H1 (cell line): ENCODE results near the gene ARHGAP10. TPM values are rescaled to one million over a fixed set of nuclear protein-coding genes. Genes with fewer than 3 reads are reported as not detected.

Experiments
- CTCF ChIA-PET: fragments of 300-600 bp; sonication (Branson Sonifier 250); formaldehyde crosslinking; loops from one replicate; lab custom pipeline; 2021; ENCODE audit not compliant: partially characterized antibody; lab: Charles Lee
- POLR2A ChIA-PET: fragments of 300-600 bp; sonication (Branson Sonifier 250); formaldehyde crosslinking; loops from one replicate; lab custom pipeline; 2021; ENCODE audit warnings: inconsistent platforms; ENCODE audit not compliant: partially characterized antibody; lab: Charles Lee
- DNase-seq, 2 experiments: peaks; one replicate each; pipeline versions ENCODE4 v3.0.0 to v3.0.0-alpha.2; 2010 to 2022; ENCODE audit warnings: low spot score in 2 of 2, low read depth in 1 of 2, mixed read lengths in 1 of 2
- FAIRE-seq: peaks from 2 replicates; lab custom pipeline; 2011; peaks lifted over from hg19 to GRCh38; lab: Jason Lieb, UNC
- H2AFZ ChIP-seq: 2 replicates; pipeline ENCODE4 v1.8.1; 2012; ENCODE audit warnings: low read length, inconsistent platforms
- H2AK5ac ChIP-seq: 2 replicates; pipeline ENCODE4 v1.6.1; 2013; ENCODE audit warnings: low read depth, low read length
- H2BK120ac ChIP-seq: replicated peaks from 2 replicates; pipeline ENCODE3; 2013; ENCODE audit warnings: low read depth, low read length, inconsistent platforms
- H2BK12ac ChIP-seq: 2 replicates; pipeline ENCODE4 v1.6.1; 2013; ENCODE audit warnings: low read depth, low read length
- H2BK15ac ChIP-seq: 2 replicates; pipeline ENCODE4 v1.6.1; 2013; ENCODE audit warnings: low read length
- H2BK20ac ChIP-seq: 2 replicates; pipeline ENCODE4 v1.6.1; 2013; ENCODE audit warnings: low read length
- H2BK5ac ChIP-seq: 2 replicates; pipeline ENCODE4 v1.6.1; 2013; ENCODE audit warnings: low read depth, low read length
- H3K14ac ChIP-seq: 2 replicates; pipeline ENCODE4 v1.6.1; 2013; ENCODE audit warnings: inconsistent platforms; ENCODE audit not compliant: insufficient read length
- H3K18ac ChIP-seq: 2 replicates; pipeline ENCODE4 v1.6.1; 2013; ENCODE audit warnings: low read length; ENCODE audit errors: extremely low read depth
- H3K23ac ChIP-seq: 2 replicates; pipeline ENCODE4 v1.6.1; 2013; ENCODE audit warnings: inconsistent platforms; ENCODE audit not compliant: insufficient read length
- H3K23me2 ChIP-seq: 2 replicates; pipeline ENCODE4 v1.6.1; 2013; ENCODE audit warnings: low read depth, low read length
- H3K27ac ChIP-seq: 2 replicates; pipeline ENCODE4 v1.6.1; 2011; ENCODE audit warnings: low read depth, low read length, inconsistent platforms
- H3K27me3 ChIP-seq, 4 experiments: replicated peaks in 1 of 4; 1 replicate in 1 of 4; 2 replicates in 3 of 4; pipeline versions ENCODE4 v1.6.1 to v1.8.1; 2011 to 2013; ENCODE audit warnings: low read length in 3 of 4, mild to moderate bottlenecking in 3 of 4, inconsistent platforms in 2 of 4, mixed read lengths in 2 of 4, moderate library complexity in 1 of 4; ENCODE audit not compliant: control insufficient read depth in 3 of 4, insufficient read depth in 3 of 4; ENCODE audit errors: extremely low read depth in 1 of 4
- H3K36me3 ChIP-seq, 4 experiments: 2 replicates each; pipeline versions ENCODE4 v1.6.1 to v1.8.1; 2011 to 2013; ENCODE audit warnings: mild to moderate bottlenecking in 4 of 4, low read length in 3 of 4, moderate library complexity in 2 of 4, control low read depth in 1 of 4, inconsistent platforms in 1 of 4; ENCODE audit not compliant: insufficient read depth in 4 of 4, control insufficient read depth in 2 of 4
- H3K4ac ChIP-seq: replicated peaks from 2 replicates; pipeline ENCODE3; 2013; ENCODE audit warnings: low read length, low read depth, mixed read lengths, inconsistent platforms; ENCODE audit not compliant: insufficient read length
- H3K4me1 ChIP-seq, 4 experiments: replicated peaks in 1 of 4; 1 replicate in 1 of 4; 2 replicates in 3 of 4; pipeline versions ENCODE4 v1.6.1 to v1.8.1; 2011 to 2013; ENCODE audit warnings: low read length in 3 of 4, inconsistent platforms in 2 of 4, mixed read lengths in 1 of 4; ENCODE audit not compliant: insufficient read depth in 4 of 4, control insufficient read depth in 3 of 4
- H3K4me2 ChIP-seq, 2 experiments: 2 replicates each; pipeline versions ENCODE4 v1.6.1 to v1.8.1; 2011 to 2013; ENCODE audit warnings: low read depth in 2 of 2, low read length in 2 of 2, control low read depth in 1 of 2, inconsistent platforms in 1 of 2, mild to moderate bottlenecking in 1 of 2; ENCODE audit not compliant: insufficient read depth in 1 of 2
- H3K4me3 ChIP-seq, 4 experiments: fragments of 200-600, 300-600 bp in 1 of 4; sonication (generic), shearing (Covaris generic), sonication (Bioruptor Twin) in 1 of 4; 2 replicates each; pipeline versions ENCODE4 v1.5.1 to v1.8.1; 2011 to 2016; ENCODE audit warnings: low read length in 4 of 4, low read depth in 3 of 4, control low read depth in 2 of 4, inconsistent platforms in 2 of 4, mild to moderate bottlenecking in 2 of 4, mixed read lengths in 1 of 4, moderate library complexity in 1 of 4; ENCODE audit not compliant: insufficient read depth in 2 of 4; ENCODE audit errors: extremely low read depth in 1 of 4
- H3K56ac ChIP-seq: replicated peaks from 2 replicates; pipeline ENCODE3; 2013; ENCODE audit warnings: low read depth, mild to moderate bottlenecking, mixed read lengths, low read length, inconsistent platforms; ENCODE audit not compliant: insufficient read length
- H3K79me1 ChIP-seq: 2 replicates; pipeline ENCODE4 v1.6.1; 2013; ENCODE audit warnings: low read depth, low read length, control low read depth
- H3K79me2 ChIP-seq, 2 experiments: 2 replicates each; pipeline versions ENCODE4 v1.6.1 to v1.8.1; 2012 to 2013; ENCODE audit warnings: low read length in 2 of 2, mild to moderate bottlenecking in 2 of 2, inconsistent platforms in 1 of 2; ENCODE audit not compliant: insufficient read depth in 2 of 2, control insufficient read depth in 1 of 2
- H3K9ac ChIP-seq, 4 experiments: replicated peaks in 1 of 4; 1 replicate in 1 of 4; 2 replicates in 3 of 4; pipeline versions ENCODE4 v1.6.1 to v1.8.1; 2011 to 2013; ENCODE audit warnings: low read depth in 3 of 4, low read length in 3 of 4, control low read depth in 2 of 4, mild to moderate bottlenecking in 2 of 4, moderate library complexity in 2 of 4, inconsistent platforms in 1 of 4; ENCODE audit errors: extremely low read depth in 1 of 4
- H3K9me3 ChIP-seq, 2 experiments: 2 replicates each; pipeline versions ENCODE4 v1.6.1 to v1.8.1; 2012 to 2013; ENCODE audit warnings: mild to moderate bottlenecking in 2 of 2, moderate library complexity in 2 of 2, control low read depth in 1 of 2, inconsistent platforms in 1 of 2, low read depth in 1 of 2, low read length in 1 of 2, mixed read lengths in 1 of 2; ENCODE audit not compliant: insufficient read depth in 2 of 2
- H4K20me1 ChIP-seq, 2 experiments: replicated peaks in 1 of 2; 2 replicates each; pipeline versions ENCODE3 to v1.8.1; 2011 to 2013; ENCODE audit warnings: inconsistent platforms in 2 of 2, low read length in 2 of 2, mild to moderate bottlenecking in 1 of 2; ENCODE audit not compliant: insufficient read depth in 2 of 2, control insufficient read depth in 1 of 2
- H4K5ac ChIP-seq: 2 replicates; pipeline ENCODE4 v1.6.1; 2013; ENCODE audit warnings: low read length, low read depth, mixed read lengths, inconsistent platforms; ENCODE audit not compliant: insufficient read length
- H4K8ac ChIP-seq: 2 replicates; pipeline ENCODE4 v1.8.0; 2013; ENCODE audit warnings: mild to moderate bottlenecking, moderate library complexity, low read length, inconsistent platforms; ENCODE audit not compliant: insufficient read depth; ENCODE audit errors: extremely low read depth
- H4K91ac ChIP-seq: replicated peaks from 2 replicates; pipeline ENCODE3; 2013; ENCODE audit warnings: low read length, mixed read lengths, inconsistent platforms; ENCODE audit not compliant: insufficient read length
- CBX5 ChIP-seq: fragments of 300-800, 300-1000 bp; sonication (generic); IDR thresholded peaks from 2 replicates; pipeline ENCODE4 v1.7.1; 2016; ENCODE audit warnings: antibody characterized with exemption, low read length, low read depth
- CHD1 ChIP-seq: IDR thresholded peaks from 2 replicates; pipeline ENCODE4 v1.6.1; 2012; ENCODE audit warnings: low read depth, low read length, improper control_type of control experiment
- CTBP2 ChIP-seq: IDR thresholded peaks from 2 replicates; pipeline ENCODE4 v1.7.0; 2011; ENCODE audit warnings: borderline replicate concordance, mild to moderate bottlenecking, moderate library complexity, mixed read lengths, low read length; ENCODE audit not compliant: insufficient read depth, insufficient read length
- EZH2 ChIP-seq: fragments of 200-600 bp; sonication (generic); IDR thresholded peaks from 2 replicates; pipeline ENCODE4 v1.7.1; 2012; ENCODE audit warnings: low read depth, mild to moderate bottlenecking, moderate library complexity, low read length, inconsistent platforms; ENCODE audit not compliant: severe bottlenecking
- FOSL1 ChIP-seq: IDR thresholded peaks from 2 replicates; pipeline ENCODE4 v1.6.1; 2011; ENCODE audit warnings: mild to moderate bottlenecking, low read depth, low read length, moderate library complexity; ENCODE audit not compliant: insufficient read depth
- JUND ChIP-seq: IDR thresholded peaks from 2 replicates; pipeline ENCODE4 v1.6.1; 2011; ENCODE audit warnings: mild to moderate bottlenecking, improper control_type of control experiment, low read length
- MAFK ChIP-seq: IDR thresholded peaks from 2 replicates; pipeline ENCODE4 v1.6.1; 2012; ENCODE audit warnings: low read depth, mild to moderate bottlenecking, improper control_type of control experiment, low read length
- POU5F1 ChIP-seq: IDR thresholded peaks from 2 replicates; pipeline ENCODE4 v1.6.1; 2011; ENCODE audit warnings: low read depth, mild to moderate bottlenecking, low read length, moderate library complexity
- TAF1 ChIP-seq: IDR thresholded peaks from 2 replicates; pipeline ENCODE4 v1.6.1; 2011; ENCODE audit warnings: mild to moderate bottlenecking, low read depth, low read length
- WGBS, 2 experiments: shearing (Covaris generic) in 1 of 2; methylation state at CpG; one replicate each; pipeline versions ENCODE4 v1.1.6 to v1.1.7; 2013 to 2015; ENCODE audit warnings: low lambda C conversion rate in 2 of 2, mixed read lengths in 2 of 2, inconsistent platforms in 1 of 2, low coverage in 1 of 2, missing lambda C conversion rate in 1 of 2; ENCODE audit not compliant: insufficient replicate concordance in 2 of 2, insufficient coverage in 1 of 2, insufficient read length in 1 of 2; ENCODE audit errors: extremely low coverage in 1 of 2, missing lambda C conversion rate in 1 of 2; 5-methylcytosine and 5-hydroxymethylcytosine counted together
- polyA plus RNA-seq, 7 experiments: library from polyadenylated mRNA; depleted of rRNA in 3 of 7; stranded (reverse) in 5 of 7; unstranded in 2 of 7; fragments of >200 nt in 5 of 7; fragments of 200-250 nt in 2 of 7; gene quantifications; 1 replicate in 5 of 7; 2 replicates in 1 of 7; 4 replicates in 1 of 7; pipeline versions ENCODE4 v1.2.1 to v1.2.3, GENCODE V29; 2011 to 2013; ENCODE audit warnings: missing spikeins in 2 of 7, mixed read lengths in 2 of 7
- total RNA-seq: library from RNA; stranded (reverse); fragmentation: NEBNext Ultra II Directional; extraction: Animal tissue kit (Norgen Biotek cat#: 25700); gene quantifications from 2 replicates; pipeline ENCODE4 v1.2.1, GENCODE V29; 2021

The ARHGAP10 gene
- total and polyA plus RNA-seq, 2 of the 8 experiments (the other 6 are each of a cell fraction or from before 2014, with no cell fraction given), result 3.7 to 6.1 TPM

GRCh38 chr4:148054275-148054674 is 322.4 kb downstream of the ARHGAP10 start:
- WGBS, 2 experiments, result 86% methylated on average over 3 of the region's 3 CpGs; no CpG with 5 or more reads in 1 of the 2 experiments

More at GRCh38 chr4:148054275-148054674, 322.4 kb downstream of the ARHGAP10 start:
- ChIA-PET CTCF (interaction anchor here (1.2 to 1.4 kb wide), 3 partner anchors 16 to 26 kb away, joined by 3 to 4 read pairs (median 4); no protein-coding TSS in a partner anchor), POLR2A (no interaction called here)
- Histone ChIP-seq H3K4me1 (peaks cover 0 to 13% (median 3%) of the 10 kb centered on the region in 4 experiments; a peak in 4 of 7 replicates), H3K14ac (no peak overlapping the region), H3K9ac (no peak overlapping the region), H3K56ac (no peak overlapping the region), H4K91ac (no peak overlapping the region), H3K27ac (no peak overlapping the region), H3K4me2 (no peak overlapping the region), H3K27me3 (no peaks in the 10 kb centered on the region), H2AFZ (no peak overlapping the region), H3K18ac (no peak overlapping the region), H2AK5ac (no peak overlapping the region), H3K4me3 (no peak overlapping the region), H2BK12ac (no peak overlapping the region), H3K23ac (no peak overlapping the region), H3K9me3 (no peaks in the 10 kb centered on the region)
- FAIRE-seq, result no peak
- TF ChIP-seq EZH2 (no peak), MAFK (no peak), CTBP2 (no peak), CBX5 (no peak), JUND (no peak), POU5F1 (no peak), CHD1 (no peak), TAF1 (no peak), FOSL1 (no peak)
- TF ChIP-seq, all 59 proteins: peak for 0
- Histone ChIP-seq H4K5ac (no peak overlapping the region), H2BK120ac (no peak overlapping the region), H3K4ac (no peak overlapping the region), H4K20me1 (no peaks in the 10 kb centered on the region), H4K8ac (no peak overlapping the region), H3K79me1 (no peaks in the 10 kb centered on the region), H2BK15ac (no peak overlapping the region), H2BK20ac (no peak overlapping the region), H3K23me2 (no peaks in the 10 kb centered on the region), H2BK5ac (no peak overlapping the region), H3K36me3 (no peaks in the 10 kb centered on the region), H3K79me2 (no peaks in the 10 kb centered on the region)
- no peak for DNase-seq
